Endothelial cell of umbilical vein (primary cell): ENCODE measurements around the gene FCGBP. TPM values are rescaled to one million over a fixed set of nuclear protein-coding genes. Genes with fewer than 3 reads are reported as not detected.

Source experiments
- BruUV-seq: library from RNA; stranded (reverse); fragments of 400-500 nt; replicated peaks from 2 replicates; lab custom pipeline; 2021; lab: Mats Ljungman, UMichigan
- CTCF ChIA-PET: fragments of 300-600, 350-600 bp; sonication (Branson Sonifier 250); formaldehyde crosslinking; loops from one replicate; lab custom pipeline; 2021; ENCODE audit warnings: antibody characterized with exemption, inconsistent platforms; lab: Charles Lee
- POLR2A ChIA-PET: fragments of 300-600, 350-600 bp; sonication (Branson Sonifier 250); formaldehyde crosslinking; loops from one replicate; lab custom pipeline; 2021; ENCODE audit warnings: antibody characterized with exemption, inconsistent platforms; lab: Charles Lee
- DNase-seq: peaks from one replicate; pipeline ENCODE4 v3.0.0-alpha.2; 2011; ENCODE audit warnings: low read depth, low spot score
- FAIRE-seq: peaks from 2 replicates; lab custom pipeline; 2011; peaks lifted over from hg19 to GRCh38; lab: Jason Lieb, UNC
- H2AFZ ChIP-seq: 2 replicates; pipeline ENCODE4 v1.6.0; 2012; ENCODE audit warnings: low read depth, low read length, control low read depth, inconsistent platforms
- H3K27ac ChIP-seq: 2 replicates; pipeline ENCODE4 v1.5.1; 2011; ENCODE audit warnings: low read depth, mild to moderate bottlenecking, control low read depth, low read length, moderate library complexity; ENCODE audit not compliant: insufficient read depth
- H3K27me3 ChIP-seq, 2 experiments: 2 replicates each; pipeline versions ENCODE4 v1.6.0 to v1.6.1; 2011; ENCODE audit warnings: low read length in 2 of 2, mixed read lengths in 1 of 2; ENCODE audit not compliant: control insufficient read depth in 2 of 2, insufficient read depth in 2 of 2
- H3K36me3 ChIP-seq, 2 experiments: 2 replicates in 1 of 2; 3 replicates in 1 of 2; pipeline ENCODE4 v1.5.1; 2011; ENCODE audit warnings: low read length in 2 of 2, mild to moderate bottlenecking in 1 of 2, moderate library complexity in 1 of 2; ENCODE audit not compliant: control insufficient read depth in 2 of 2, insufficient read depth in 2 of 2; ENCODE audit errors: extremely low read depth in 1 of 2
- H3K4me1 ChIP-seq: 3 replicates; pipeline ENCODE4 v1.5.1; 2011; ENCODE audit warnings: mild to moderate bottlenecking, low read length; ENCODE audit not compliant: control insufficient read depth, insufficient read depth; ENCODE audit errors: extremely low read depth
- H3K4me2 ChIP-seq: 2 replicates; pipeline ENCODE4 v1.6.1; 2011; ENCODE audit warnings: low read length, control low read depth, mixed read lengths; ENCODE audit not compliant: insufficient read depth
- H3K4me3 ChIP-seq, 3 experiments: fragments of 200-600 bp in 1 of 3; sonication (generic), shearing (Covaris generic) in 1 of 3; replicated peaks in 1 of 3; 2 replicates each; pipeline ENCODE4 v1.5.1; 2011 to 2016; ENCODE audit warnings: control low read depth in 3 of 3, low read length in 3 of 3, mild to moderate bottlenecking in 2 of 3, inconsistent platforms in 1 of 3, low read depth in 1 of 3, moderate library complexity in 1 of 3; ENCODE audit not compliant: insufficient read depth in 1 of 3
- H3K79me2 ChIP-seq: 2 replicates; pipeline ENCODE4 v1.6.0; 2012; ENCODE audit warnings: low read length, inconsistent platforms; ENCODE audit not compliant: control insufficient read depth, insufficient read depth
- H3K9ac ChIP-seq: replicated peaks from 2 replicates; pipeline ENCODE3; 2011; ENCODE audit warnings: low read length, control low read depth; ENCODE audit not compliant: insufficient read depth; ENCODE audit errors: extremely low read depth
- H3K9me1 ChIP-seq: replicated peaks from 3 replicates; pipeline ENCODE4 v1.6.0; 2011; ENCODE audit warnings: mild to moderate bottlenecking, low read length; ENCODE audit not compliant: control insufficient read depth, insufficient read depth; ENCODE audit errors: extremely low read depth
- H3K9me3 ChIP-seq: replicated peaks from 2 replicates; pipeline ENCODE4 v1.5.1; 2012; ENCODE audit warnings: low read length, inconsistent platforms; ENCODE audit not compliant: control insufficient read depth, insufficient read depth
- H4K20me1 ChIP-seq: replicated peaks from 2 replicates; pipeline ENCODE3; 2011; ENCODE audit warnings: mild to moderate bottlenecking, low read length; ENCODE audit not compliant: control insufficient read depth, insufficient read depth; ENCODE audit errors: extremely low read depth
- FOS ChIP-seq: IDR thresholded peaks from 2 replicates; pipeline ENCODE4 v1.6.1; 2011; ENCODE audit warnings: mild to moderate bottlenecking, low read length, moderate library complexity, borderline replicate concordance; ENCODE audit not compliant: insufficient read depth
- GATA2 ChIP-seq: IDR thresholded peaks from 2 replicates; pipeline ENCODE4 v1.7.0; 2011; ENCODE audit warnings: low read depth, mild to moderate bottlenecking, moderate library complexity, mixed read lengths, low read length; ENCODE audit not compliant: insufficient read length, insufficient read depth
- JUN ChIP-seq: IDR thresholded peaks from 2 replicates; pipeline ENCODE4 v1.6.1; 2011; ENCODE audit warnings: borderline replicate concordance, low read depth; ENCODE audit not compliant: insufficient read length, insufficient read depth
- MAX ChIP-seq: IDR thresholded peaks from 2 replicates; pipeline ENCODE4 v1.6.1; 2011; ENCODE audit not compliant: insufficient read depth, insufficient read length
- POLR2A ChIP-seq: IDR thresholded peaks from 2 replicates; pipeline ENCODE4 v1.6.1; 2012; ENCODE audit warnings: low read depth, mild to moderate bottlenecking, control low read depth, low read length
- POLR2AphosphoS5 ChIP-seq: IDR thresholded peaks from 2 replicates; pipeline ENCODE4 v1.6.1; 2012; ENCODE audit warnings: low read depth, mild to moderate bottlenecking, control low read depth, low read length, moderate library complexity; ENCODE audit not compliant: insufficient read depth
- dilution Hi-C: fragments of 300-500 bp; cut with MboI; formaldehyde crosslinking; loops from one replicate; pipeline ENCODE4 v1.15.0; 2019; ENCODE audit warnings: low sequenced_read_pairs; ENCODE audit not compliant: extremely low pct_ligation_motif_present
- intact Hi-C: fragments of 100-400 bp; cut with micrococcal nuclease; formaldehyde crosslinking; loops from one replicate; pipeline ENCODE4 v1.10.0; 2022
- polyA plus RNA-seq, 4 experiments: library from polyadenylated mRNA; depleted of rRNA in 3 of 4; stranded (reverse) in 3 of 4; unstranded in 1 of 4; fragments of >200 nt; gene quantifications; 2 replicates each; pipeline versions ENCODE4 v1.2.1 to v1.2.3, GENCODE V29; 2011 to 2012; ENCODE audit warnings: missing spikeins in 1 of 4
- total RNA-seq: library from RNA; stranded (reverse); gene quantifications from 2 replicates; pipeline ENCODE4 v1.2.3, GENCODE V29; 2021
- TF ChIP-seq, protein P1 (sequence below), 2 donors: IDR thresholded peaks; 1 replicate in 1 of 2; 2 replicates in 1 of 2; pipeline ENCODE4 v1.5.1; 2011; ENCODE audit warnings: low read length in 2 of 2, mild to moderate bottlenecking in 2 of 2, moderate library complexity in 2 of 2, control low read depth in 1 of 2, inconsistent platforms in 1 of 2, low read depth in 1 of 2; ENCODE audit not compliant: insufficient read depth in 1 of 2; ENCODE audit errors: extremely low read depth in 1 of 2

FCGBP gene
- total and polyA plus RNA-seq, 2 donors (not counting 3 experiments of a cell fraction or from before 2014, with no cell fraction given) = 0.01 TPM; not detected in 1

GRCh38 chr19:39927076-39927475 lies 7.4 kb downstream of the FCGBP start:
- Histone ChIP-seq H3K9me3 (no peaks in the 10 kb centered on the region), H3K27ac (no peak overlapping the region), H3K9ac (no peak overlapping the region), H3K4me2 (no peak overlapping the region), H3K27me3 (no peaks in the 10 kb centered on the region), H3K4me1 (no peaks in the 10 kb centered on the region), H2AFZ (no peak overlapping the region), H3K4me3 (no peak overlapping the region), H3K36me3 (no peaks in the 10 kb centered on the region), H3K79me2 (no peaks in the 10 kb centered on the region), H3K9me1 (no peaks in the 10 kb centered on the region), H4K20me1 (no peaks in the 10 kb centered on the region)
- dilution Hi-C loops = no loop called here
- POLR2A ChIA-PET = no interaction called here
- BruUV-seq = no TSS peak
- DNase-seq (no peak), FAIRE-seq (no peak)
- intact Hi-C loops = no loop called here
- no peak for TF ChIP-seq GATA2
- TF ChIP-seq FOS = no peak
- no peak for TF ChIP-seq MAX
- TF ChIP-seq, protein P1, sequence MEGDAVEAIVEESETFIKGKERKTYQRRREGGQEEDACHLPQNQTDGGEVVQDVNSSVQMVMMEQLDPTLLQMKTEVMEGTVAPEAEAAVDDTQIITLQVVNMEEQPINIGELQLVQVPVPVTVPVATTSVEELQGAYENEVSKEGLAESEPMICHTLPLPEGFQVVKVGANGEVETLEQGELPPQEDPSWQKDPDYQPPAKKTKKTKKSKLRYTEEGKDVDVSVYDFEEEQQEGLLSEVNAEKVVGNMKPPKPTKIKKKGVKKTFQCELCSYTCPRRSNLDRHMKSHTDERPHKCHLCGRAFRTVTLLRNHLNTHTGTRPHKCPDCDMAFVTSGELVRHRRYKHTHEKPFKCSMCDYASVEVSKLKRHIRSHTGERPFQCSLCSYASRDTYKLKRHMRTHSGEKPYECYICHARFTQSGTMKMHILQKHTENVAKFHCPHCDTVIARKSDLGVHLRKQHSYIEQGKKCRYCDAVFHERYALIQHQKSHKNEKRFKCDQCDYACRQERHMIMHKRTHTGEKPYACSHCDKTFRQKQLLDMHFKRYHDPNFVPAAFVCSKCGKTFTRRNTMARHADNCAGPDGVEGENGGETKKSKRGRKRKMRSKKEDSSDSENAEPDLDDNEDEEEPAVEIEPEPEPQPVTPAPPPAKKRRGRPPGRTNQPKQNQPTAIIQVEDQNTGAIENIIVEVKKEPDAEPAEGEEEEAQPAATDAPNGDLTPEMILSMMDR (IDR thresholded peaks at IDR 0.05; ENCODE audit: extremely low read depth in 1 of 2, insufficient read depth in 1 of 2, low read depth in 1 of 2, low read length in 2 of 2) = no peak
- no peak for TF ChIP-seq POLR2A
- CTCF ChIA-PET = no interaction called here

DNA sequence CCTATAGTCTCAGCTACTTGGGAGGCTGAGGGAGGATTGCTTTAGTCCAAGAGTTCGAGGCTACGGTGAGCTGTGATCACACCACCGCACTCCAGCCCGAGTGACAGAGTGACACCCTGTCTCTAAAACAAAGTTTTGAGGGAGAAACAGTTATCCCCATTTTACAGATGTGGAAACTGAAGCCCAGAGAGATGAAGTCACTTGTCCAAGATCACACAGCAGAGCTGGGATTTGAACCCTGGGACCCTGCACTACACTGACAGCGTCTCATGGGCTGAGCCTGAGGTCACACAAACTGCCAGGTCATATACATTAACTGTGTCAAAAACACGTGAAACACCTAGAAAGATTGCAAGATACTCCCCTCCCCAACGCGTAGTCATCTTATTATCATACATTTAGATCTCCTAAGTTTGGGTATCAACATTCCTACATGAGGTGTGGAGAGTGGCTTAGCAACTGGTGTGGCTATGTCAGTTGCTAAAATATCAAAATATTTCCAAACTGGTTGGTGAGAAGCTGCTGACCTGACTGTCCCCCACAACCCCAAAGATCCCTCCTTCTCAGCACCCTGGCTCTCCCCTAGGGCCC lies 8.2 kb downstream of the FCGBP start:
- no peak overlapping the region for H3K27ac ChIP-seq
- intact Hi-C loops = no loop called here
- H3K4me3 ChIP-seq = no peak overlapping the region
- H3K36me3 ChIP-seq = no peaks in the 10 kb centered on the region
- H2AFZ ChIP-seq = no peak overlapping the region
- no peak overlapping the region for H3K4me2 ChIP-seq
- H3K27me3 ChIP-seq = no peaks in the 10 kb centered on the region
- H3K79me2 ChIP-seq = no peaks in the 10 kb centered on the region
- FAIRE-seq = no peak
- dilution Hi-C loops = no loop called here
- no peaks in the 10 kb centered on the region for H3K9me1 ChIP-seq
- ChIA-PET POLR2A (no interaction called here), CTCF (no interaction called here)
- H3K9me3 ChIP-seq = no peaks in the 10 kb centered on the region
- H4K20me1 ChIP-seq = no peaks in the 10 kb centered on the region
- DNase-seq = no peak
- H3K9ac ChIP-seq = no peak overlapping the region
- H3K4me1 ChIP-seq = no peaks in the 10 kb centered on the region
- TF ChIP-seq, protein P1 (IDR thresholded peaks at IDR 0.05; ENCODE audit: extremely low read depth in 1 of 2, insufficient read depth in 1 of 2, low read depth in 1 of 2, low read length in 2 of 2) = no peak
- TF ChIP-seq GATA2 = no peak
- TF ChIP-seq JUN = no peak
- no peak for TF ChIP-seq POLR2AphosphoS5
- BruUV-seq = no TSS peak
